AG04450 (cell line): Measurements from ENCODE around the gene LRCH1. TPM values are rescaled to one million over a fixed set of nuclear protein-coding genes. Genes with fewer than 3 reads are reported as not detected.

Experiments
- CTCF ChIA-PET: fragments of 300-600, 350-600 bp; formaldehyde crosslinking; extraction: SDS; loops from one replicate; lab custom pipeline; 2022; ENCODE audit warnings: antibody characterized with exemption, inconsistent platforms; lab: Charles Lee
- POLR2A ChIA-PET: fragments of 350-600 bp; formaldehyde crosslinking; extraction: SDS; loops from one replicate; lab custom pipeline; 2021; ENCODE audit warnings: antibody characterized with exemption, inconsistent platforms; lab: Yijun Ruan, JAX
- DNase-seq: peaks from one replicate; pipeline ENCODE4 v3.0.0-alpha.2; 2011; ENCODE audit warnings: low read depth, low spot score
- H3K27ac ChIP-seq: one replicate; pipeline ENCODE4 v1.5.1; 2012; ENCODE audit warnings: low read depth, low read length, control low read depth
- H3K27me3 ChIP-seq: one replicate; pipeline ENCODE4 v1.6.0; 2012; ENCODE audit warnings: low read length; ENCODE audit not compliant: control insufficient read depth, insufficient read depth
- H3K4me3 ChIP-seq: 2 replicates; pipeline ENCODE4 v1.5.1; 2011; ENCODE audit warnings: mild to moderate bottlenecking, low read depth, low read length, control low read depth
- H3K9me3 ChIP-seq: 2 replicates; pipeline ENCODE4 v1.5.1; 2012; ENCODE audit warnings: low read length; ENCODE audit not compliant: control insufficient read depth, insufficient read depth
- CTCF ChIP-seq: IDR thresholded peaks from 2 replicates; pipeline ENCODE4 v1.5.1; 2011; ENCODE audit warnings: low read depth, low read length, control low read depth, inconsistent platforms
- polyA plus RNA-seq: library from polyadenylated mRNA; depleted of rRNA; stranded (reverse); fragments of >200 nt; gene quantifications from 2 replicates; pipeline ENCODE4 v1.2.3, GENCODE V29; 2011

LRCH1 gene
- polyA plus RNA-seq, 1 experiment: 17.4 TPM

GRCh38 chr13:46556418-46556779, 3.4 kb downstream of the LRCH1 start:
- peaks cover 6% of the 10 kb centered on the region; the same call in 1 of the 2 replicates for H3K9me3 ChIP-seq
- H3K27ac ChIP-seq: no peak overlapping the region
- ChIA-PET POLR2A (no interaction called here), CTCF (interaction anchor here (1.8 kb wide), 1 partner anchor 165 kb away, joined by 9 read pairs; no protein-coding TSS in a partner anchor)
- DNase-seq: no peak
- no peak overlapping the region for H3K4me3 ChIP-seq
- TF ChIP-seq CTCF: no peak
- no peaks in the 10 kb centered on the region for H3K27me3 ChIP-seq

- Histone ChIP-seq H3K9me3 (no peaks in the 10 kb centered on the region), H3K27me3 (no peaks in the 10 kb centered on the region), H3K27ac (no peak overlapping the region), H3K4me3 (no peak overlapping the region)
- ChIA-PET CTCF (interaction anchor here (0.6 to 4.4 kb wide), 3 partner anchors 8 to 1052 kb away, joined by 5 to 20 read pairs (median 8); no protein-coding TSS in a partner anchor), POLR2A (no interaction called here)
- DNase-seq: no peak
- TF ChIP-seq CTCF: no peak
These were observed 6.4 kb downstream of the LRCH1 start for GRCh38 chr13:46559272-46559805.

GRCh38 chr13:46560778-46561177, 7.8 kb downstream of the LRCH1 start:
- DNase-seq: no peak
- POLR2A ChIA-PET: no interaction called here
- no peak overlapping the region for H3K27ac ChIP-seq
- CTCF ChIA-PET: interaction anchor here (1.4 to 4.4 kb wide), 2 partner anchors 9 to 160 kb away, joined by 5 to 20 read pairs; no protein-coding TSS in a partner anchor
- no peaks in the 10 kb centered on the region for H3K9me3 ChIP-seq
- no peak overlapping the region for H3K4me3 ChIP-seq
- H3K27me3 ChIP-seq: no peaks in the 10 kb centered on the region
- no peak for TF ChIP-seq CTCF

DNA sequence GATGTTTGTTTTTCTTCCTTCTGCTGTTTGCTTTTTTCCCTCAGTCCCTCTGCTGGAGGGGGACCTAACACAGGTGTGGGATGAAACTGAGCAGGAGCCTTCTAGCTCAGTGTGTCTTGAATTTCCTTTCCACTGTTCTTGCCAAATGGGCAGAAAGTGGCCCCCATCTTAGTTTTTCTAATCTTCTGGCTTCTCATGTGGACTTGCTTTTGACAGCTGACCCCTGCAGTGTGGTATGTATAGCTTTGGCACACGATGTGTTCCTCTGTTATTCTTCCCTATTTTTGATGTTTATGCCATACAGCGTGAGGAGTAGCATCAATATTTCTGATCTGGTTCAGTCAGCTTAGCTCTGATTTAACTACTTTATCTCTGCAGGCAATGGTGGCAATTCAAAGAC, 8.3 kb downstream of the LRCH1 start:
- DNase-seq: no peak
- TF ChIP-seq CTCF: no peak
- H3K27ac ChIP-seq: no peak overlapping the region
- CTCF ChIA-PET: interaction anchor here (0.7 to 4.4 kb wide), 3 partner anchors 10 to 162 kb away, joined by 3 to 20 read pairs (median 5); no protein-coding TSS in a partner anchor
- H3K4me3 ChIP-seq: no peak overlapping the region
- POLR2A ChIA-PET: no interaction called here
- H3K27me3 ChIP-seq: no peaks in the 10 kb centered on the region
- H3K9me3 ChIP-seq: no peaks in the 10 kb centered on the region

DNA sequence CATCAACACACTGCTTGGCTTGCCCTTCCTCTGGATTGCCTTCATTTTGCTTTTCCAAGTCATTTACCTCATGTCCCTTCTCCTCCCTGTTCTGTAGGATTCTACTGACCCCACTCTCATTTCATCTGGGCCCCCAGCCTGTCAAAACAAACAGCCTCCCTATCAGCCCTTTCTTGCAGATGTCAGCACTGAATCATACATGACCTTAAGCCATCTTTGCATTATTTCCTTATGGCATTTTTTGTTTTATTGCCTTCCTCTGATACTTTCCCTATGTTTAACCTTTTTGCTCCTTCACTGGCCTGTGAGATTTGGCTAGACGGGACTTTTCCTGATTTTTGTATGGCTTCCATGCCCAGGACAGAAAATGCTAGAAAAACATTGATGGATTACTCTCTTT, 8.7 kb downstream of the LRCH1 start:
- no peak for TF ChIP-seq CTCF
- CTCF ChIA-PET: interaction anchor here (0.7 to 4.4 kb wide), 2 partner anchors 10 to 162 kb away, joined by 3 to 20 read pairs; no protein-coding TSS in a partner anchor
- Histone ChIP-seq H3K4me3 (no peak overlapping the region), H3K27ac (no peak overlapping the region), H3K9me3 (no peaks in the 10 kb centered on the region), H3K27me3 (no peaks in the 10 kb centered on the region)
- no peak for DNase-seq
- POLR2A ChIA-PET: no interaction called here
